ENCODE measurements around the gene SLC4A4.

DNA sequence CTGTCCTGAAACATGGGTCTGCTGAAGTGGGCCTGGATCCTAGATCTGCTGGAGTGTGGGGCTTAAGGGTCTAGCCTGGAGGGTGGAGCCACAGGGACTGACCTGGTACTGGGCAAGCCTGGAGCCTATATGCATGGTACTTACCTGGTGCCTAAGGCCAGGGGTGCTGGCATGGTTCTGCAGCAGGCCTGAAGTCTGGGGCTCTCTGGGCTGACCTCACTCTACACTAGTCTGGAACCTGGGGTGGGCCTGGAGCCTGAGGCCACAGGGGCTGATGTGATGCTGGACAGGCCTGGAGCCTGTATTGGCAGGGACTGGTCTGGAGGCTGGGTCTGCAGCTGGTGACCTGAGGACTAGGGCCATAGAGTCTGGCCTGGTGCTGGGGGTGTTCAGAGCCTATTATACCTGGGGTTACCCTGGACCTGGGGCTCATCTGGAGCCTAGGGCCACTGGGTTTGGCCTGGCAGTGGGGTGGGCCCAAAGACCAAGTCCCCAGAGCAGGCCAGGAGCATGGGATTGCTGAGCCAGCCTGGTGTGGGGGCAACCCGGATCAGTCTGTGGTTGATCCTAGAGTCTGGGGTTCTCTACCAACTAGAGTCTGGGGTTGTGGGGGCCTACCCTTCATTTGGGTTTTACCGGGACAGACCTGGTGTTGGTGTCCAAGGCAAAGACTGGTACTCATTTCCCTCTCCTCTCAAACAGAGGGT is 179.6 kb downstream of the SLC4A4 start:
- no peak for TF ChIP-seq POLR2A (IDR thresholded peaks at IDR 0.05)
- TF ChIP-seq, protein P1, sequence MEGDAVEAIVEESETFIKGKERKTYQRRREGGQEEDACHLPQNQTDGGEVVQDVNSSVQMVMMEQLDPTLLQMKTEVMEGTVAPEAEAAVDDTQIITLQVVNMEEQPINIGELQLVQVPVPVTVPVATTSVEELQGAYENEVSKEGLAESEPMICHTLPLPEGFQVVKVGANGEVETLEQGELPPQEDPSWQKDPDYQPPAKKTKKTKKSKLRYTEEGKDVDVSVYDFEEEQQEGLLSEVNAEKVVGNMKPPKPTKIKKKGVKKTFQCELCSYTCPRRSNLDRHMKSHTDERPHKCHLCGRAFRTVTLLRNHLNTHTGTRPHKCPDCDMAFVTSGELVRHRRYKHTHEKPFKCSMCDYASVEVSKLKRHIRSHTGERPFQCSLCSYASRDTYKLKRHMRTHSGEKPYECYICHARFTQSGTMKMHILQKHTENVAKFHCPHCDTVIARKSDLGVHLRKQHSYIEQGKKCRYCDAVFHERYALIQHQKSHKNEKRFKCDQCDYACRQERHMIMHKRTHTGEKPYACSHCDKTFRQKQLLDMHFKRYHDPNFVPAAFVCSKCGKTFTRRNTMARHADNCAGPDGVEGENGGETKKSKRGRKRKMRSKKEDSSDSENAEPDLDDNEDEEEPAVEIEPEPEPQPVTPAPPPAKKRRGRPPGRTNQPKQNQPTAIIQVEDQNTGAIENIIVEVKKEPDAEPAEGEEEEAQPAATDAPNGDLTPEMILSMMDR (IDR thresholded peaks at IDR 0.05) = no peak

Measured in sigmoid colon (tissue), 3 donors.